Mucosa of descending colon (tissue), 3 donors: ENCODE results near the gene PCNX1. TPM values are rescaled to one million over a fixed set of nuclear protein-coding genes. Genes with fewer than 3 reads are reported as not detected.

ENCODE experiments used
- ATAC-seq: fragments of 200-7000 bp; cut with Tn5 transposase; one replicate; pipeline ENCODE4 v1.9.1; 2020; ENCODE audit warnings: mild to moderate bottlenecking, moderate library complexity
- DNase-seq, 3 donors: peaks; one replicate each; pipeline ENCODE4 v3.0.0-alpha.2; 2020
- H3K36me3 ChIP-seq: fragments of 200-600 bp; one replicate; pipeline ENCODE4 v1.8.0; 2021; ENCODE audit warnings: low read depth, mild to moderate bottlenecking
- H3K4me1 ChIP-seq: fragments of 200-600 bp; one replicate; pipeline ENCODE4 v1.8.0; 2021; ENCODE audit warnings: low read depth, mild to moderate bottlenecking
- H3K4me3 ChIP-seq: fragments of 200-600 bp; one replicate; pipeline ENCODE4 v1.8.0; 2021; ENCODE audit warnings: mild to moderate bottlenecking
- H3K9me3 ChIP-seq: fragments of 200-600 bp; one replicate; pipeline ENCODE4 v1.8.0; 2021; ENCODE audit warnings: mild to moderate bottlenecking
- intact Hi-C, 2 donors: fragments of 100-400 bp; cut with DNase I in 1 of 2; cut with micrococcal nuclease in 1 of 2; formaldehyde crosslinking; loops; one replicate each; pipeline versions ENCODE4 v1.11.0 to v1.11.1; 2022; cut with DNase I, micrococcal nuclease
- total RNA-seq, 3 donors: library from RNA; stranded (reverse); fragmentation: NEBNext Ultra II Directional in 2 of 3; extraction: Animal tissue kit (Norgen Biotek cat#: 25700) in 2 of 3; gene quantifications; one replicate each; pipeline versions ENCODE4 v1.2.1 to v1.2.4, GENCODE V29; 2021 to 2023
- TF ChIP-seq, protein P1 (sequence below): fragments of 200-600 bp; IDR thresholded peaks from one replicate; pipeline ENCODE4 v1.8.0; 2022; ENCODE audit warnings: antibody characterized with exemption, mild to moderate bottlenecking
- donor health status: DM: no; HTN: no; CAD: no; lungs with moderate emphysema.
- donor health status: DM: no; HTN: no; CAD: no.
- donor health status: DM: no; HTN: yes; CAD: no.

The PCNX1 gene
- total RNA-seq, 3 donors from 2014 or later, result 27.5 to 49.4 (median 33.5) TPM

- H3K9me3 ChIP-seq, result peaks cover 31% of the 10 kb centered on the region
- intact Hi-C loops, result no loop called here
- H3K4me3 ChIP-seq, result no peak overlapping the region
- DNase-seq (no peak), ATAC-seq (no peak)
- TF ChIP-seq, protein P1, sequence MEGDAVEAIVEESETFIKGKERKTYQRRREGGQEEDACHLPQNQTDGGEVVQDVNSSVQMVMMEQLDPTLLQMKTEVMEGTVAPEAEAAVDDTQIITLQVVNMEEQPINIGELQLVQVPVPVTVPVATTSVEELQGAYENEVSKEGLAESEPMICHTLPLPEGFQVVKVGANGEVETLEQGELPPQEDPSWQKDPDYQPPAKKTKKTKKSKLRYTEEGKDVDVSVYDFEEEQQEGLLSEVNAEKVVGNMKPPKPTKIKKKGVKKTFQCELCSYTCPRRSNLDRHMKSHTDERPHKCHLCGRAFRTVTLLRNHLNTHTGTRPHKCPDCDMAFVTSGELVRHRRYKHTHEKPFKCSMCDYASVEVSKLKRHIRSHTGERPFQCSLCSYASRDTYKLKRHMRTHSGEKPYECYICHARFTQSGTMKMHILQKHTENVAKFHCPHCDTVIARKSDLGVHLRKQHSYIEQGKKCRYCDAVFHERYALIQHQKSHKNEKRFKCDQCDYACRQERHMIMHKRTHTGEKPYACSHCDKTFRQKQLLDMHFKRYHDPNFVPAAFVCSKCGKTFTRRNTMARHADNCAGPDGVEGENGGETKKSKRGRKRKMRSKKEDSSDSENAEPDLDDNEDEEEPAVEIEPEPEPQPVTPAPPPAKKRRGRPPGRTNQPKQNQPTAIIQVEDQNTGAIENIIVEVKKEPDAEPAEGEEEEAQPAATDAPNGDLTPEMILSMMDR, result no peak
- H3K4me1 ChIP-seq, result no peaks in the 10 kb centered on the region
- peaks cover 5% of the 10 kb centered on the region for H3K36me3 ChIP-seq
These were observed 40.5 kb downstream of the PCNX1 start for GRCh38 chr14:70947739-70948138.

GRCh38 chr14:70952485-70952884 is 45.2 kb downstream of the PCNX1 start:
- no peaks in the 10 kb centered on the region for H3K4me1 ChIP-seq
- intact Hi-C loops, result no loop called here
- no peak overlapping the region for H3K4me3 ChIP-seq
- peaks cover 8% of the 10 kb centered on the region for H3K9me3 ChIP-seq
- ATAC-seq (no peak), DNase-seq (no peak)
- H3K36me3 ChIP-seq, result peaks cover 5% of the 10 kb centered on the region
- TF ChIP-seq, protein P1, result no peak

GRCh38 chr14:70954068-70954467 is 46.8 kb downstream of the PCNX1 start:
- ATAC-seq (no peak), DNase-seq (no peak)
- intact Hi-C loops, result no loop called here
- Histone ChIP-seq H3K36me3 (no peaks in the 10 kb centered on the region), H3K4me1 (no peaks in the 10 kb centered on the region), H3K4me3 (no peak overlapping the region), H3K9me3 (no peaks in the 10 kb centered on the region)
- TF ChIP-seq, protein P1, result no peak

GRCh38 chr14:70955543-70956480 is 48.6 kb downstream of the PCNX1 start:
- H3K4me1 ChIP-seq, result no peaks in the 10 kb centered on the region
- H3K36me3 ChIP-seq, result no peaks in the 10 kb centered on the region
- no peak overlapping the region for H3K4me3 ChIP-seq
- H3K9me3 ChIP-seq, result no peaks in the 10 kb centered on the region
- TF ChIP-seq, protein P1, result no peak
- ATAC-seq (peak; percentile 36), DNase-seq (no peak)
- intact Hi-C loops, result no loop called here

DNA sequence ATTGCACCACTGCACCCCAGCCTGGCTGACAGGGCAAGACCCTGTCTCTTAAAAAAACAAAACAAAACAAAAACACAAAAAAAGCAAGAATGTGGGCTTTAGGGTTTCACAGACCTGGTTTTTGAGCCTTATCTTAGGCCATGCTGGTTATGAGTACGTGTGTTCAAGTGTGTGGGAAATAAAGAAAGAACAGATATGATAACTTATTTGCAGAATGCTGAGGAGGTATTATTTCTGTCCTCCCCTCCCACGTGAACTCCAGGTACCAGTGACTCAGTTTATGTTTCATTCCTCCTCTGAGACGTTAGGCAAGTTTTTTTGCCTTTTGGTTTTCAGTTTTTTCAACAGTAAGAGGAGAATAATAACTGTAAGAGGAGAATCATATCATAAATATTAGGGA is 49.3 kb downstream of the PCNX1 start:
- no peak for DNase-seq
- intact Hi-C loops, result no loop called here
- Histone ChIP-seq H3K4me3 (no peak overlapping the region), H3K36me3 (no peaks in the 10 kb centered on the region), H3K4me1 (no peaks in the 10 kb centered on the region), H3K9me3 (no peaks in the 10 kb centered on the region)
- TF ChIP-seq, protein P1, result no peak
- no peak for ATAC-seq
